ENCODE results near the gene SCGB2A2.

Gene SCGB2A2

GRCh38 chr11:62307950-62308349, 38.0 kb downstream of the SCGB2A2 start:
- no peak for DNase-seq

DNA sequence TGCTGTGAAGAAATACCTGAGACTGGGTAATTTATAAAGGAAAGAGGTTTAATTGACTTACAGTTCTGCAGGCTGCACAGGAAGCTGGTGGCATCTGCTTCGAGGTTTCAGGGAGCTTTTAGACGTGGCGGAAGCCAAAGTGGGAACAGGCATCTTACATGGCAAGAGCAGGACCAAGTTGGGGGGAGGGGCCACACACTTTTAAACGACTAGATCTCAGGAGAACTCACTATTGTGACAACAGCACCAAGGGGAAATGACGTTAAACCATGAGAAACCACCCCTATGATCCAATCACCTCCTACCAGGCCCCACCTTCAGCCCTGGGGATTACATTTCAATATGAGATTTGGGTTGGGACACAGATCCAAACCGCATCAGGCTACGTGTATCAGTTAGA, 40.0 kb downstream of the SCGB2A2 start:
- no peak for DNase-seq

- no peak for DNase-seq
Measured at GRCh38 chr11:62315431-62315830, 45.5 kb downstream of the SCGB2A2 start.

- DNase-seq: no peak
Measured at GRCh38 chr11:62322524-62322923, 52.6 kb downstream of the SCGB2A2 start.

Data from effector CD4-positive, alpha-beta T cell (primary cell).